ENCODE results near the gene RBBP4. TPM values are rescaled to one million over a fixed set of nuclear protein-coding genes. Genes with fewer than 3 reads are reported as not detected.
"Not testable (repeated sequence)": the region's sequence is repeated elsewhere in the genome, so short reads cannot be mapped to it uniquely, and the experiment has no call there.

Gene RBBP4
- total RNA-seq, 2 donors from 2014 or later, result 521 to 678 TPM

DNA sequence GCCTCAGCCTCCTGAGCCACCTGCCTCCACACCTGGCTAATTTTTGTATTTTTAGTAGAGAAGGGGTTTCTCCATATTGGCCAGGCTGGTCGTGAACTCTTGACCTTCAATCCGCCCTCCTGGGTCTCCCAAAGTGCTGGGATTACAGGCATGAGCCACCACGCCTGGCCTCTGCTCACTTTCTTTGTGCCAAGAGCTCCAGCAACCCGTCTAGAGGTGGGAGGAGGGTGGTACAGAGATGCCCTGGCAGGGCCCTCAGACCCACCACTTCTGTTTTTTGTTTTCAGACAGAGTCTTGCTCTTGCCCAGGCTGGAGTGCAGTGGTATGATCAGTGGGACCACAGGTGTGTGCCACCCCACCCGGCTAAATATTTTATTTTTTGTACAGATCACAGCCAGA is 58.5 kb downstream of the RBBP4 start:
- TF ChIP-seq, protein P1, sequence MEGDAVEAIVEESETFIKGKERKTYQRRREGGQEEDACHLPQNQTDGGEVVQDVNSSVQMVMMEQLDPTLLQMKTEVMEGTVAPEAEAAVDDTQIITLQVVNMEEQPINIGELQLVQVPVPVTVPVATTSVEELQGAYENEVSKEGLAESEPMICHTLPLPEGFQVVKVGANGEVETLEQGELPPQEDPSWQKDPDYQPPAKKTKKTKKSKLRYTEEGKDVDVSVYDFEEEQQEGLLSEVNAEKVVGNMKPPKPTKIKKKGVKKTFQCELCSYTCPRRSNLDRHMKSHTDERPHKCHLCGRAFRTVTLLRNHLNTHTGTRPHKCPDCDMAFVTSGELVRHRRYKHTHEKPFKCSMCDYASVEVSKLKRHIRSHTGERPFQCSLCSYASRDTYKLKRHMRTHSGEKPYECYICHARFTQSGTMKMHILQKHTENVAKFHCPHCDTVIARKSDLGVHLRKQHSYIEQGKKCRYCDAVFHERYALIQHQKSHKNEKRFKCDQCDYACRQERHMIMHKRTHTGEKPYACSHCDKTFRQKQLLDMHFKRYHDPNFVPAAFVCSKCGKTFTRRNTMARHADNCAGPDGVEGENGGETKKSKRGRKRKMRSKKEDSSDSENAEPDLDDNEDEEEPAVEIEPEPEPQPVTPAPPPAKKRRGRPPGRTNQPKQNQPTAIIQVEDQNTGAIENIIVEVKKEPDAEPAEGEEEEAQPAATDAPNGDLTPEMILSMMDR (conservative IDR thresholded peaks at IDR 0.05), result peak; percentile 30
- Mint-ChIP-seq H3K27ac (no peak overlapping the region), H3K36me3 (ENCODE audit: low read depth) (no peaks in the 10 kb centered on the region), H3K9me3 (no peaks in the 10 kb centered on the region), H3K4me3 (no peak overlapping the region), H3K4me1 (peaks cover 16% of the 10 kb centered on the region), H3K27me3 (ENCODE audit: insufficient read depth) (peaks cover 19% of the 10 kb centered on the region)
- no peak overlapping the region for H3K4me3 ChIP-seq (ENCODE audit: low read length)
- H3K27ac ChIP-seq (ENCODE audit: low read depth, low read length), result no peak overlapping the region
- no peaks in the 10 kb centered on the region for H3K36me3 ChIP-seq (ENCODE audit: control insufficient read depth, insufficient read depth, low read length)
- no peak overlapping the region for H3K9ac ChIP-seq (ENCODE audit: extremely low read depth, low read length, poor library complexity, severe bottlenecking)
- WGBS, 2 experiments (ENCODE audit: insufficient coverage in 1 of 2, insufficient read length in 1 of 2), result 56 to 72% methylated on average over 3 to 5 of the region's 5 CpGs
- peak; percentile 68 for DNase-seq
- peaks cover 4% of the 10 kb centered on the region for H3K27me3 ChIP-seq (ENCODE audit: control insufficient read depth, insufficient read depth, low read length, poor library complexity, severe bottlenecking)
- no peaks in the 10 kb centered on the region for H3K9me3 ChIP-seq (ENCODE audit: control insufficient read depth, low read length)
- H3K4me1 ChIP-seq (ENCODE audit: control insufficient read depth, insufficient read depth, low read length), result peaks cover 3% of the 10 kb centered on the region

- H3K9me3 Mint-ChIP-seq; H3K27ac ChIP-seq (ENCODE audit: low read depth, low read length); DNase-seq; H3K27ac Mint-ChIP-seq; H3K27me3 Mint-ChIP-seq (ENCODE audit: insufficient read depth); H3K4me1 ChIP-seq (ENCODE audit: control insufficient read depth, insufficient read depth, low read length); H3K4me3 Mint-ChIP-seq; H3K36me3 ChIP-seq (ENCODE audit: control insufficient read depth, insufficient read depth, low read length); H3K36me3 Mint-ChIP-seq (ENCODE audit: low read depth); H3K9me3 ChIP-seq (ENCODE audit: control insufficient read depth, low read length); H3K27me3 ChIP-seq (ENCODE audit: control insufficient read depth, insufficient read depth, low read length, poor library complexity, severe bottlenecking); H3K4me3 ChIP-seq (ENCODE audit: low read length); H3K9ac ChIP-seq (ENCODE audit: extremely low read depth, low read length, poor library complexity, severe bottlenecking): not testable (repeated sequence)
- peaks cover 19% of the 10 kb centered on the region for H3K4me1 Mint-ChIP-seq
- 91 to 96% methylated on average over 2 to 4 of the region's 4 CpGs for WGBS, 2 experiments (ENCODE audit: insufficient coverage in 1 of 2, insufficient read length in 1 of 2)
Measured at GRCh38 chr1:32711221-32711620, 60.2 kb downstream of the RBBP4 start.

GRCh38 chr1:32713081-32713480 is 62.1 kb downstream of the RBBP4 start:
- no peaks in the 10 kb centered on the region for H3K9me3 ChIP-seq (ENCODE audit: control insufficient read depth, low read length)
- H3K36me3 ChIP-seq (ENCODE audit: control insufficient read depth, insufficient read depth, low read length), result no peaks in the 10 kb centered on the region
- DNase-seq, result peak; percentile 59
- no peak overlapping the region for H3K9ac ChIP-seq (ENCODE audit: extremely low read depth, low read length, poor library complexity, severe bottlenecking)
- Mint-ChIP-seq H3K4me1 (peaks cover 22% of the 10 kb centered on the region), H3K9me3 (no peaks in the 10 kb centered on the region), H3K4me3 (no peak overlapping the region), H3K27me3 (ENCODE audit: insufficient read depth) (peaks cover 3% of the 10 kb centered on the region), H3K36me3 (ENCODE audit: low read depth) (no peaks in the 10 kb centered on the region), H3K27ac (peak overlapping the region; percentile 72)
- peaks cover 3% of the 10 kb centered on the region for H3K4me1 ChIP-seq (ENCODE audit: control insufficient read depth, insufficient read depth, low read length)
- H3K27me3 ChIP-seq (ENCODE audit: control insufficient read depth, insufficient read depth, low read length, poor library complexity, severe bottlenecking), result no peaks in the 10 kb centered on the region
- 77 to 81% methylated on average over 9 to 10 of the region's 10 CpGs for WGBS, 2 experiments (ENCODE audit: insufficient coverage in 1 of 2, insufficient read length in 1 of 2)
- H3K27ac ChIP-seq (ENCODE audit: low read depth, low read length), result no peak overlapping the region
- TF ChIP-seq, protein P1 (conservative IDR thresholded peaks at IDR 0.05), result no peak
- no peak overlapping the region for H3K4me3 ChIP-seq (ENCODE audit: low read length)

DNA sequence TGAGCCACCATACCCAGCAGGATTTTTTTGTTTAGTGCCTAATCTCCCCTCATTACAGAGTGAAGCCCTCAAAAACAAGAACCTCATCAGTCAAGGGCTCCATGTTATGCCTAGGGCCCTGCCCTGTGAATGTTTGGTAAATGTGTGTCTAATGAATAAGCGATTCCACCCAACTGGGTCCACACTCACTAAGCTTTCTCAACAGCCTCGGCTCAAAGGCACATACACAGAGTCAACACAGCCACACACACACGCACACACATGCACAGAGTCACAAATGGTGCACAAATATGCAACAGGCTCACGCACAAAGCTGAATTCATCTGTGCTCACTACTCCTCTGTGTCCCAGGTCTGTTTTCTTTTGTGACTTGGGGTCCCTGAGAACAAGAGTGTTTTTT is 63.3 kb downstream of the RBBP4 start:
- Mint-ChIP-seq H3K4me1 (peaks cover 18% of the 10 kb centered on the region), H3K27ac (no peak overlapping the region)
- DNase-seq, result no peak

More for the DNA sequence above, 63.3 kb downstream of the RBBP4 start:
- TF ChIP-seq, protein P1 (conservative IDR thresholded peaks at IDR 0.05), result no peak
- no peaks in the 10 kb centered on the region for H3K36me3 Mint-ChIP-seq (ENCODE audit: low read depth)
- no peaks in the 10 kb centered on the region for H3K27me3 ChIP-seq (ENCODE audit: control insufficient read depth, insufficient read depth, low read length, poor library complexity, severe bottlenecking)
- H3K9ac ChIP-seq (ENCODE audit: extremely low read depth, low read length, poor library complexity, severe bottlenecking), result no peak overlapping the region
- no peak overlapping the region for H3K27ac ChIP-seq (ENCODE audit: low read depth, low read length)
- H3K4me3 Mint-ChIP-seq, result no peak overlapping the region
- H3K9me3 ChIP-seq (ENCODE audit: control insufficient read depth, low read length), result no peaks in the 10 kb centered on the region
- peaks cover 6% of the 10 kb centered on the region for H3K27me3 Mint-ChIP-seq (ENCODE audit: insufficient read depth)
- no peaks in the 10 kb centered on the region for H3K36me3 ChIP-seq (ENCODE audit: control insufficient read depth, insufficient read depth, low read length)
- no peaks in the 10 kb centered on the region for H3K9me3 Mint-ChIP-seq
- no peak overlapping the region for H3K4me3 ChIP-seq (ENCODE audit: low read length)
- peaks cover 3% of the 10 kb centered on the region for H3K4me1 ChIP-seq (ENCODE audit: control insufficient read depth, insufficient read depth, low read length)
- WGBS, 2 experiments (ENCODE audit: insufficient coverage in 1 of 2, insufficient read length in 1 of 2), result 87 to 93% methylated on average over 3 to 4 of the region's 4 CpGs

All from endodermal cell (in vitro differentiated cells).